NOMO-1 (cell line): ENCODE data around the gene KRT26.

ENCODE experiments used
- DNase-seq, 2 experiments: peaks; one replicate each; lab custom pipeline; 2025; ENCODE audit not compliant: unreplicated experiment in 2 of 2; lab: John Stamatoyannopoulos, UW

Gene KRT26

GRCh38 chr17:40734018-40734417 is 38.0 kb downstream of the KRT26 start:
- no peak for DNase-seq

GRCh38 chr17:40730970-40731369 is 41.0 kb downstream of the KRT26 start:
- no peak for DNase-seq

- DNase-seq, result peak; percentile 5 to 62
Measured at GRCh38 chr17:40727447-40728231, 44.4 kb downstream of the KRT26 start.

GRCh38 chr17:40726919-40727318 is 45.1 kb downstream of the KRT26 start:
- DNase-seq, result peak in 1 of 2 experiments; percentile 36

GRCh38 chr17:40724656-40725055 is 47.3 kb downstream of the KRT26 start:
- no peak for DNase-seq

- DNase-seq, result no peak
Measured at GRCh38 chr17:40722241-40722640, 49.8 kb downstream of the KRT26 start.

GRCh38 chr17:40720899-40721298 is 51.1 kb downstream of the KRT26 start:
- DNase-seq, result no peak

GRCh38 chr17:40718930-40719329 is 53.1 kb downstream of the KRT26 start:
- DNase-seq, result no peak

- no peak for DNase-seq
Measured at GRCh38 chr17:40717776-40718175, 54.2 kb downstream of the KRT26 start.
